Esophagus (tissue), 2 donors: ENCODE measurements around the gene LRMDA. TPM values are rescaled to one million over a fixed set of nuclear protein-coding genes. Genes with fewer than 3 reads are reported as not detected.

Source experiments
- H3K27ac ChIP-seq, 2 donors: one replicate each; pipeline ENCODE4 v1.5.1; 2013; ENCODE audit warnings: low read depth in 2 of 2, mild to moderate bottlenecking in 2 of 2, inconsistent platforms in 1 of 2, low read length in 1 of 2, moderate library complexity in 1 of 2
- H3K27me3 ChIP-seq, 2 donors: one replicate each; pipeline ENCODE4 v1.6.1; 2013; ENCODE audit warnings: low read length in 2 of 2, control low read depth in 1 of 2, mild to moderate bottlenecking in 1 of 2; ENCODE audit not compliant: insufficient read depth in 2 of 2, control insufficient read depth in 1 of 2
- H3K36me3 ChIP-seq, 2 donors: one replicate each; pipeline ENCODE4 v1.6.1; 2013; ENCODE audit warnings: low read length in 1 of 2; ENCODE audit not compliant: control insufficient read depth in 2 of 2, insufficient read depth in 2 of 2
- H3K4me1 ChIP-seq, 2 donors: one replicate each; pipeline ENCODE4 v1.6.1; 2013; ENCODE audit warnings: low read length in 1 of 2; ENCODE audit not compliant: control insufficient read depth in 2 of 2, insufficient read depth in 2 of 2
- H3K4me3 ChIP-seq, 2 donors: one replicate each; pipeline ENCODE4 v1.5.1; 2013; ENCODE audit warnings: low read length in 2 of 2, mild to moderate bottlenecking in 2 of 2, low read depth in 1 of 2, moderate library complexity in 1 of 2
- H3K9me3 ChIP-seq, 2 donors: one replicate each; pipeline ENCODE4 v1.6.1; 2013; ENCODE audit warnings: mild to moderate bottlenecking in 2 of 2, low read depth in 1 of 2, low read length in 1 of 2, moderate library complexity in 1 of 2; ENCODE audit not compliant: control insufficient read depth in 2 of 2, insufficient read depth in 1 of 2
- WGBS, 2 donors: extraction: QIAGEN DNeasy Blood & Tissue Kit; methylation state at CpG; one replicate each; pipeline ENCODE4 v1.1.7; 2013; 5-methylcytosine and 5-hydroxymethylcytosine counted together
- polyA plus RNA-seq, 2 donors: library from polyadenylated mRNA; stranded (reverse); fragments of 200-250 nt; gene quantifications; one replicate each; pipeline ENCODE4 v1.2.3, GENCODE V29; 2013
- donor health status: healthy with polysubstance abuse.
- donor health status: Bipolar disorder and iron deficiency.

The LRMDA gene
- polyA plus RNA-seq, 2 donors: 1.8 to 4.0 TPM

DNA sequence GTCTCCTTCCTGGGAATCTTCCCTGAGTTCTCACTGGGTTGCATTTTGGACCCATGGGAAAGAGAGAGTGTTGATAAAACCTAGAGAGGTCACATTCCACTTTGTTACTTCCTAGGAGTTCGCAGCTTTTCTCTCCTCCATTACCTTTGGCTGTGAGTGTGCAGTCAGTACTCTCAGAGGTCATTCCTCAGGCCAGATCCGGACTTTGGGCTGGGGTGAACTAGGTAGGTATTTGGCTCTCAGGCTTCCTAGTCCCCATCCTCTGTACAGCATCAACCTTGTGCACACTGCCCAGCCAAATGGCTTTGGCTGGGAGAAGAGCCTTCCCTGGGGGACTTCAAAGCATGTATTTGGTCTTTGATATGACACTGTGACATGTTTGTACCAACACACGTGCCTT is 508.1 kb downstream of the LRMDA start:
- 74 to 77% methylated on average over 3 of the region's 3 CpGs for WGBS, 2 donors
- Histone ChIP-seq H3K27me3 (no peaks in the 10 kb centered on the region), H3K9me3 (no peaks in the 10 kb centered on the region), H3K27ac (no peak overlapping the region), H3K4me1 (no peaks in the 10 kb centered on the region), H3K36me3 (no peaks in the 10 kb centered on the region), H3K4me3 (no peak overlapping the region)

GRCh38 chr10:75940742-75941141 is 509.3 kb downstream of the LRMDA start:
- Histone ChIP-seq H3K36me3 (no peaks in the 10 kb centered on the region), H3K4me1 (no peaks in the 10 kb centered on the region), H3K27me3 (no peaks in the 10 kb centered on the region), H3K4me3 (no peak overlapping the region), H3K27ac (no peak overlapping the region), H3K9me3 (no peaks in the 10 kb centered on the region)
- 95 to 96% methylated on average over 5 of the region's 5 CpGs for WGBS, 2 donors

DNA sequence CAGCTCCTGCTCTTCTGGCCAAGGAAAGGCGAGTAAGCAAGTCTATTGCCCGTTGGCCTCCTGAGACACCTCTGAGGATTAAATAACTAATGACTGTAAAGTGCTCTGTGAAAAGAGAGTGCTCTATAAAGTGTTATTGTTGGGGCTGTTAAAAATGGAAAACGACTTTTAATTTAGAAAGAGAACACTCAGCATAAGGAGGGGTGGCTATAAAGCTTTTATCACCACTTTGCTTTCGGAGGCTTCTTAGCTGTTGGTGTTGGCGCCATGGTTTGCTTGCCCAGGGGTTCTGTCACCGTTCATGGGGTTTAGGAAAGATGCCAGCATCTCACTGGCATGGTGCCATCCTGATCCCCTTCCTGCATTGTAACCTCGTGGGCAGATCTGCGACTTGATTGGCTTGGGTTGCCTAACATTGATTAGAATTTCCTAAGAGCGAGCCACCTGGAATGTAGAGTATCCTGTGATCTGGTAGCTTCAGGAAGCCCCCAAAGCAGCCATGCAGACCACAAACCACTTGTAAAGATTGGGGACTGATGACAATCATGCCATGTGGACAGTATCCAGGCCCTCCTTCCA is 509.9 kb downstream of the LRMDA start:
- Histone ChIP-seq H3K4me1 (no peaks in the 10 kb centered on the region), H3K4me3 (no peak overlapping the region), H3K27ac (no peak overlapping the region), H3K27me3 (no peaks in the 10 kb centered on the region), H3K36me3 (no peaks in the 10 kb centered on the region), H3K9me3 (peaks cover 0 to 2% of the 10 kb centered on the region in 2 donors)
- WGBS, 2 donors: 72 to 78% methylated on average over 9 of the region's 9 CpGs

DNA sequence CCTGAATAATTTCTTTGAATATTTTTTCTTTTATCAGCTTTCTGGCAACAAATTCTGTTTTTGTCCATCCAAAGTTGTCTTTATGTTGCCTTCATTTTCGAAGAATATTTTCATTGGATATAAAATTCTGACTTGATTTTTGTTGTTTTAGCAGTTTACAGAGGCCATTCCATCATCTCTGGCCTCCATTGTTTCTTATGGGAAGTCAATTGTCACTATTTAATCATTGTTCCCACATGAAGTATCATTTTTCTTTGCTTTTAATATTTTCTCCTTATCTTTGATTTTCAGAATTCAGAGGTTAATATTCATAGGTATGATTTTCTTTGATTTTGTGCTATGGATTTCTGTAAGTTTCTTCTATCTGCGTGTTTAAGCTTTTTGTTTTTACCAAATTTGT is 512.6 kb downstream of the LRMDA start:
- WGBS, 2 donors: 83 to 84% methylated on average over 2 of the region's 2 CpGs
- H3K9me3 ChIP-seq: peaks cover 0 to 2% of the 10 kb centered on the region in 2 donors
- no peak overlapping the region for H3K4me3 ChIP-seq
- no peak overlapping the region for H3K27ac ChIP-seq
- H3K27me3 ChIP-seq: no peaks in the 10 kb centered on the region
- no peaks in the 10 kb centered on the region for H3K36me3 ChIP-seq
- no peaks in the 10 kb centered on the region for H3K4me1 ChIP-seq

GRCh38 chr10:75948583-75948982 is 517.2 kb downstream of the LRMDA start:
- 91 to 95% methylated on average over 3 of the region's 3 CpGs for WGBS, 2 donors
- no peaks in the 10 kb centered on the region for H3K27me3 ChIP-seq
- H3K9me3 ChIP-seq: peaks cover 0 to 2% of the 10 kb centered on the region in 2 donors
- no peak overlapping the region for H3K27ac ChIP-seq
- no peaks in the 10 kb centered on the region for H3K36me3 ChIP-seq
- no peak overlapping the region for H3K4me3 ChIP-seq
- no peaks in the 10 kb centered on the region for H3K4me1 ChIP-seq

DNA sequence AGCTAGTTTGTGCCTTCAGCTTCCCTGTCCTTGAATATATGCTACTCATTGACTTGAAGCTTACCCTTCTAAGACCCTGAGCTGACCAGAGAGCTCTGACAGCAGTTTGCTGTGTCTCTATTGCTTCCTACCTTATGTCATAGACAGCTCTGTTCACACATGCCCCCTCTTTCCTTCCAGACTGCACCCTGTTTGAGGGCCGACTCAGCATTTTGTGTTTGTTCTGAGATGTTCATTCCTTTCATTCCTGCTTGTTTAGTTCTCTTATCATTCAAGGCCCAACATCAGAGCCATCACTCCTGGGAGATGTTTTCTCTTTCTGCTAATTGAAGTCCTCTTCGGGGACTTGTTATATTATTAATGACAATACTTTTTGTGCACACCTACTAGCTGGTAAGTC is 518.9 kb downstream of the LRMDA start:
- Histone ChIP-seq H3K27ac (no peak overlapping the region), H3K4me1 (no peaks in the 10 kb centered on the region), H3K27me3 (no peaks in the 10 kb centered on the region), H3K36me3 (no peaks in the 10 kb centered on the region), H3K4me3 (no peak overlapping the region), H3K9me3 (peaks cover 0 to 2% of the 10 kb centered on the region in 2 donors)
- WGBS, 2 donors: 81% methylated on average over 2 of the region's 2 CpGs

- Histone ChIP-seq H3K27ac (no peak overlapping the region), H3K4me3 (no peak overlapping the region), H3K9me3 (peaks cover 0 to 2% of the 10 kb centered on the region in 2 donors), H3K27me3 (no peaks in the 10 kb centered on the region), H3K4me1 (no peaks in the 10 kb centered on the region), H3K36me3 (no peaks in the 10 kb centered on the region)
- 83 to 85% methylated on average over 7 of the region's 7 CpGs for WGBS, 2 donors
Measured at GRCh38 chr10:75950997-75951589, 519.7 kb downstream of the LRMDA start.

DNA sequence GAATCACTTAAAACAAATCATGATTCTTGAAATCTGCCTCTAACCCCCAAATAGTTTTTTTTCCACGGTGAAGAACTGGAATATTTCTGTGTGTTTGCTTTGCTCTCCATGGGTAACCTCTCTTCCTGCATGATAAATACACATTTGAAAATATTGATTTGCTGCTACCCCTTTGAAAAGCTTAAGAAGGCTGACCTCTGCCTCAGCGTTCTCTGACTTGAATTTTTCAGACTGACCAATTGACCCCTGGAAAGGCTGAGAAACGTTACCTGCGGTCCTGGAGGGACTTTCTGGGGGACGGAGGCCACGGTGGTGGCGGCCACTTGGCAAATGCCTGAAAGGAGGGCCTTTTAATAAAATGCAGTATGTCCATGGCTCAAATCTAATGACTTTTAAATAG is 520.2 kb downstream of the LRMDA start:
- WGBS, 2 donors: 84 to 85% methylated on average over 7 of the region's 7 CpGs
- no peak overlapping the region for H3K27ac ChIP-seq
- H3K4me3 ChIP-seq: no peak overlapping the region
- H3K36me3 ChIP-seq: no peaks in the 10 kb centered on the region
- no peaks in the 10 kb centered on the region for H3K4me1 ChIP-seq
- no peaks in the 10 kb centered on the region for H3K27me3 ChIP-seq
- no peaks in the 10 kb centered on the region for H3K9me3 ChIP-seq

DNA sequence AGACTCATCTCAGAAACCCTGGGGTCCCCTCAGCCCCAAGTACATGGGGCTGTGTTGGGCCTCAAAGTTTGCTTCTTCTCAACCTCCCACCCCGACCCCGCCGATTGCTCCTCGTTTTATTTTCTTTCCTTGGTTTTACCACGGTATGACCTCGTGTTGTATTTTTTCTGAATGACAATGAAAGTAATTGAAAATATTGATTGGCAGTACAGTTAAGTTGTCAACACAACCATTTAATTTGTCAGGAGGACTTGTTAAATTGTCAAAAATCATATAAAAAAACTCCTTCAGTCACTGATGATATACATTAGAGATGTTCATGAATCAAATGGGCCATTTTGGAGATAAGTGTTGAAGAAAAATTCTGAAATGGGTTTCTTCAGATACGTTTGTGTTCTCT is 520.7 kb downstream of the LRMDA start:
- no peaks in the 10 kb centered on the region for H3K27me3 ChIP-seq
- no peaks in the 10 kb centered on the region for H3K9me3 ChIP-seq
- no peak overlapping the region for H3K27ac ChIP-seq
- H3K36me3 ChIP-seq: no peaks in the 10 kb centered on the region
- 85 to 89% methylated on average over 7 of the region's 7 CpGs for WGBS, 2 donors
- no peak overlapping the region for H3K4me3 ChIP-seq
- no peaks in the 10 kb centered on the region for H3K4me1 ChIP-seq

GRCh38 chr10:75954486-75954885 is 523.1 kb downstream of the LRMDA start:
- H3K36me3 ChIP-seq: no peaks in the 10 kb centered on the region
- H3K9me3 ChIP-seq: no peaks in the 10 kb centered on the region
- no peak overlapping the region for H3K27ac ChIP-seq
- H3K27me3 ChIP-seq: no peaks in the 10 kb centered on the region
- no peak overlapping the region for H3K4me3 ChIP-seq
- H3K4me1 ChIP-seq: no peaks in the 10 kb centered on the region
- 80 to 83% methylated on average over 4 of the region's 4 CpGs for WGBS, 2 donors
